Measurements from ENCODE around the gene PLP2.

DNA sequence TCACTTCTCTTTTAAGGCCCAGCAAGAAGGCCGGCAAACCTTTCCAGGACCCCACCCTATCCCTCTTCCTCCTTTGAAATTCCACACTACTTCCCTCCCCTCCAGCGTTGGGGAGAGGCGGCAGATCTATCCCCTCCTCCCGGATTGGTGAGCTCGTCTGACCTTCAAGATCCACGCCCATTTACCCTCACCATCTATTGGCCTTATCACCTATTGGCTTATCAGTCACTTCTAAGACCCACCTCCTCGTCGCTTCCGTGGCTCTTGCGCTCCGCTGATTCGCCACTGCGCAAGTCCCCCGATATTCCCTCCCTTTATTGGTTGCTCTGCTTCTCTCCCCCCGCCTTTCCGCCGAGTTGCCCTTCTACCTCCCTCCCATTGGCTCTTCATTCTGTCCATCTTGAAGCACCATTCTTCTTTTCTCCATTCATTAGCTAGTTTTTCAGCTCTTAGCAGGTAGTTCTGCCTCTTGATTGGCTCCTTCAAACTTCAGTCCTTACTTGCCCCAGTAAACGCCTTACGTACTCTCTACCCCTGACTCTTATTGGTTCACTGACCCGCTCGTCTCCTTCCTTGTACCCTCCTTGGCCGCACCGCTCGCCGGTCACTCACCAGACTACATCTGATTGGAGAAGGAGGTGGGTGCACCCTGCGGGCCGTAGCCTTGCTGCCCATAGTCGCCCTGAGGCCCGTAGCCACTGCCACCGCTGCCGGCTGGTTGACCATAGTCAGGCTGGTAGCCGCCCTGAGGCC, 19.3 kb downstream of the PLP2 start:
- TF ChIP-seq, protein P1, sequence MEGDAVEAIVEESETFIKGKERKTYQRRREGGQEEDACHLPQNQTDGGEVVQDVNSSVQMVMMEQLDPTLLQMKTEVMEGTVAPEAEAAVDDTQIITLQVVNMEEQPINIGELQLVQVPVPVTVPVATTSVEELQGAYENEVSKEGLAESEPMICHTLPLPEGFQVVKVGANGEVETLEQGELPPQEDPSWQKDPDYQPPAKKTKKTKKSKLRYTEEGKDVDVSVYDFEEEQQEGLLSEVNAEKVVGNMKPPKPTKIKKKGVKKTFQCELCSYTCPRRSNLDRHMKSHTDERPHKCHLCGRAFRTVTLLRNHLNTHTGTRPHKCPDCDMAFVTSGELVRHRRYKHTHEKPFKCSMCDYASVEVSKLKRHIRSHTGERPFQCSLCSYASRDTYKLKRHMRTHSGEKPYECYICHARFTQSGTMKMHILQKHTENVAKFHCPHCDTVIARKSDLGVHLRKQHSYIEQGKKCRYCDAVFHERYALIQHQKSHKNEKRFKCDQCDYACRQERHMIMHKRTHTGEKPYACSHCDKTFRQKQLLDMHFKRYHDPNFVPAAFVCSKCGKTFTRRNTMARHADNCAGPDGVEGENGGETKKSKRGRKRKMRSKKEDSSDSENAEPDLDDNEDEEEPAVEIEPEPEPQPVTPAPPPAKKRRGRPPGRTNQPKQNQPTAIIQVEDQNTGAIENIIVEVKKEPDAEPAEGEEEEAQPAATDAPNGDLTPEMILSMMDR (CRISPR knock-in tag; IDR thresholded peaks at IDR 0.05), result no peak
- TF ChIP-seq, protein P2, sequence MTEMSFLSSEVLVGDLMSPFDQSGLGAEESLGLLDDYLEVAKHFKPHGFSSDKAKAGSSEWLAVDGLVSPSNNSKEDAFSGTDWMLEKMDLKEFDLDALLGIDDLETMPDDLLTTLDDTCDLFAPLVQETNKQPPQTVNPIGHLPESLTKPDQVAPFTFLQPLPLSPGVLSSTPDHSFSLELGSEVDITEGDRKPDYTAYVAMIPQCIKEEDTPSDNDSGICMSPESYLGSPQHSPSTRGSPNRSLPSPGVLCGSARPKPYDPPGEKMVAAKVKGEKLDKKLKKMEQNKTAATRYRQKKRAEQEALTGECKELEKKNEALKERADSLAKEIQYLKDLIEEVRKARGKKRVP (CRISPR knock-in tag; IDR thresholded peaks at IDR 0.05), result no peak
- TF ChIP-seq JUNB (CRISPR knock-in tag; IDR thresholded peaks at IDR 0.05; ENCODE audit: borderline replicate concordance) (no peak), ARNT (IDR thresholded peaks at IDR 0.05) (no peak)
- TF ChIP-seq, protein P3, sequence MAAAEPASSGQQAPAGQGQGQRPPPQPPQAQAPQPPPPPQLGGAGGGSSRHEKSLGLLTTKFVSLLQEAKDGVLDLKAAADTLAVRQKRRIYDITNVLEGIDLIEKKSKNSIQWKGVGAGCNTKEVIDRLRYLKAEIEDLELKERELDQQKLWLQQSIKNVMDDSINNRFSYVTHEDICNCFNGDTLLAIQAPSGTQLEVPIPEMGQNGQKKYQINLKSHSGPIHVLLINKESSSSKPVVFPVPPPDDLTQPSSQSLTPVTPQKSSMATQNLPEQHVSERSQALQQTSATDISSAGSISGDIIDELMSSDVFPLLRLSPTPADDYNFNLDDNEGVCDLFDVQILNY (CRISPR knock-in tag; conservative IDR thresholded peaks at IDR 0.05), result no peak
- TF ChIP-seq, protein P4, sequence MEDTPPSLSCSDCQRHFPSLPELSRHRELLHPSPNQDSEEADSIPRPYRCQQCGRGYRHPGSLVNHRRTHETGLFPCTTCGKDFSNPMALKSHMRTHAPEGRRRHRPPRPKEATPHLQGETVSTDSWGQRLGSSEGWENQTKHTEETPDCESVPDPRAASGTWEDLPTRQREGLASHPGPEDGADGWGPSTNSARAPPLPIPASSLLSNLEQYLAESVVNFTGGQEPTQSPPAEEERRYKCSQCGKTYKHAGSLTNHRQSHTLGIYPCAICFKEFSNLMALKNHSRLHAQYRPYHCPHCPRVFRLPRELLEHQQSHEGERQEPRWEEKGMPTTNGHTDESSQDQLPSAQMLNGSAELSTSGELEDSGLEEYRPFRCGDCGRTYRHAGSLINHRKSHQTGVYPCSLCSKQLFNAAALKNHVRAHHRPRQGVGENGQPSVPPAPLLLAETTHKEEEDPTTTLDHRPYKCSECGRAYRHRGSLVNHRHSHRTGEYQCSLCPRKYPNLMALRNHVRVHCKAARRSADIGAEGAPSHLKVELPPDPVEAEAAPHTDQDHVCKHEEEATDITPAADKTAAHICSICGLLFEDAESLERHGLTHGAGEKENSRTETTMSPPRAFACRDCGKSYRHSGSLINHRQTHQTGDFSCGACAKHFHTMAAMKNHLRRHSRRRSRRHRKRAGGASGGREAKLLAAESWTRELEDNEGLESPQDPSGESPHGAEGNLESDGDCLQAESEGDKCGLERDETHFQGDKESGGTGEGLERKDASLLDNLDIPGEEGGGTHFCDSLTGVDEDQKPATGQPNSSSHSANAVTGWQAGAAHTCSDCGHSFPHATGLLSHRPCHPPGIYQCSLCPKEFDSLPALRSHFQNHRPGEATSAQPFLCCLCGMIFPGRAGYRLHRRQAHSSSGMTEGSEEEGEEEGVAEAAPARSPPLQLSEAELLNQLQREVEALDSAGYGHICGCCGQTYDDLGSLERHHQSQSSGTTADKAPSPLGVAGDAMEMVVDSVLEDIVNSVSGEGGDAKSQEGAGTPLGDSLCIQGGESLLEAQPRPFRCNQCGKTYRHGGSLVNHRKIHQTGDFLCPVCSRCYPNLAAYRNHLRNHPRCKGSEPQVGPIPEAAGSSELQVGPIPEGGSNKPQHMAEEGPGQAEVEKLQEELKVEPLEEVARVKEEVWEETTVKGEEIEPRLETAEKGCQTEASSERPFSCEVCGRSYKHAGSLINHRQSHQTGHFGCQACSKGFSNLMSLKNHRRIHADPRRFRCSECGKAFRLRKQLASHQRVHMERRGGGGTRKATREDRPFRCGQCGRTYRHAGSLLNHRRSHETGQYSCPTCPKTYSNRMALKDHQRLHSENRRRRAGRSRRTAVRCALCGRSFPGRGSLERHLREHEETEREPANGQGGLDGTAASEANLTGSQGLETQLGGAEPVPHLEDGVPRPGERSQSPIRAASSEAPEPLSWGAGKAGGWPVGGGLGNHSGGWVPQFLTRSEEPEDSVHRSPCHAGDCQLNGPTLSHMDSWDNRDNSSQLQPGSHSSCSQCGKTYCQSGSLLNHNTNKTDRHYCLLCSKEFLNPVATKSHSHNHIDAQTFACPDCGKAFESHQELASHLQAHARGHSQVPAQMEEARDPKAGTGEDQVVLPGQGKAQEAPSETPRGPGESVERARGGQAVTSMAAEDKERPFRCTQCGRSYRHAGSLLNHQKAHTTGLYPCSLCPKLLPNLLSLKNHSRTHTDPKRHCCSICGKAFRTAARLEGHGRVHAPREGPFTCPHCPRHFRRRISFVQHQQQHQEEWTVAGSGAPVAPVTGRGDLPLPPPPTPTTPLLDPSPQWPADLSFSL (CRISPR knock-in tag; IDR thresholded peaks at IDR 0.05), result no peak
